A673 (cell line): Measurements from ENCODE around the gene HPSE2. TPM values are rescaled to one million over a fixed set of nuclear protein-coding genes. Genes with fewer than 3 reads are reported as not detected.

Source experiments
- BruUV-seq: library from RNA; stranded (reverse); fragments of 400-500 nt; replicated peaks from 2 replicates; lab custom pipeline; 2021; lab: Mats Ljungman, UMichigan
- CTCF ChIA-PET: fragments of 300-600 bp; sonication (Branson Sonifier 250); formaldehyde crosslinking; loops from one replicate; lab custom pipeline; 2022; ENCODE audit warnings: antibody characterized with exemption; lab: Charles Lee
- POLR2A ChIA-PET: fragments of 300-600 bp; sonication (Branson Sonifier 250); formaldehyde crosslinking; loops from one replicate; lab custom pipeline; 2022; ENCODE audit warnings: antibody characterized with exemption; ENCODE audit not compliant: low non-redundant PET; lab: Charles Lee
- DNase-seq: peaks from one replicate; pipeline ENCODE4 v3.0.0-alpha.2; 2015; ENCODE audit warnings: low spot score
- H3K27ac ChIP-seq: fragments of 200-600 bp; sonication (generic); 2 replicates; pipeline ENCODE4 v1.5.1; 2016; ENCODE audit warnings: mixed run types, low read depth, mild to moderate bottlenecking, mixed read lengths, antibody characterized with exemption, low read length; ENCODE audit not compliant: poor library complexity, severe bottlenecking
- H3K27me3 ChIP-seq: fragments of 200-600 bp; sonication (generic); replicated peaks from 2 replicates; pipeline ENCODE4 v1.6.1; 2017; ENCODE audit warnings: mixed run types, low read depth, mild to moderate bottlenecking, mixed read lengths, antibody characterized with exemption, low read length; ENCODE audit not compliant: insufficient read depth, poor library complexity
- H3K36me3 ChIP-seq: fragments of 200-600 bp; sonication (generic); 2 replicates; pipeline ENCODE4 v1.6.1; 2016; ENCODE audit warnings: mixed run types, mild to moderate bottlenecking, mixed read lengths, antibody characterized with exemption, low read length; ENCODE audit not compliant: insufficient read depth, poor library complexity, severe bottlenecking
- H3K4me1 ChIP-seq: fragments of 200-600 bp; sonication (generic); 2 replicates; pipeline ENCODE4 v1.6.1; 2017; ENCODE audit warnings: mixed run types, mild to moderate bottlenecking, mixed read lengths, antibody characterized with exemption, low read length; ENCODE audit not compliant: insufficient read depth, poor library complexity, severe bottlenecking
- H3K4me3 ChIP-seq: fragments of 200-600 bp; sonication (generic); 2 replicates; pipeline ENCODE4 v1.5.1; 2016; ENCODE audit warnings: low read depth, mixed run types, mild to moderate bottlenecking, mixed read lengths, low read length; ENCODE audit not compliant: poor library complexity, severe bottlenecking
- H3K9me3 ChIP-seq: fragments of 200-600 bp; sonication (generic); 2 replicates; pipeline ENCODE4 v1.6.1; 2016; ENCODE audit warnings: mixed run types, low read depth, mild to moderate bottlenecking, mixed read lengths, antibody characterized with exemption, low read length; ENCODE audit not compliant: poor library complexity, severe bottlenecking
- EZH2 ChIP-seq: fragments of 200-600 bp; sonication (generic); IDR thresholded peaks from 2 replicates; pipeline ENCODE4 v1.6.1; 2017; ENCODE audit warnings: borderline replicate concordance, low read depth, mild to moderate bottlenecking, mixed read lengths, antibody characterized with exemption, low read length; ENCODE audit not compliant: poor library complexity, severe bottlenecking
- intact Hi-C: fragments of 100-400 bp; cut with micrococcal nuclease; formaldehyde crosslinking; loops from one replicate; pipeline ENCODE4 v1.10.0; 2022; ENCODE audit not compliant: unreplicated experiment
- total RNA-seq: library from RNA; stranded (reverse); gene quantifications from 2 replicates; pipeline ENCODE4 v1.2.3, GENCODE V29; 2021
- TF ChIP-seq, protein P1 (sequence below): fragments of 300-800, 200-600 bp; sonication (generic); conservative IDR thresholded peaks from 2 replicates; pipeline ENCODE4 v1.5.1; 2017; ENCODE audit warnings: low read depth, mild to moderate bottlenecking, antibody characterized with exemption, low read length, moderate library complexity, mixed read lengths

Gene HPSE2
- total RNA-seq, 1 experiment from 2014 or later: not detected

DNA sequence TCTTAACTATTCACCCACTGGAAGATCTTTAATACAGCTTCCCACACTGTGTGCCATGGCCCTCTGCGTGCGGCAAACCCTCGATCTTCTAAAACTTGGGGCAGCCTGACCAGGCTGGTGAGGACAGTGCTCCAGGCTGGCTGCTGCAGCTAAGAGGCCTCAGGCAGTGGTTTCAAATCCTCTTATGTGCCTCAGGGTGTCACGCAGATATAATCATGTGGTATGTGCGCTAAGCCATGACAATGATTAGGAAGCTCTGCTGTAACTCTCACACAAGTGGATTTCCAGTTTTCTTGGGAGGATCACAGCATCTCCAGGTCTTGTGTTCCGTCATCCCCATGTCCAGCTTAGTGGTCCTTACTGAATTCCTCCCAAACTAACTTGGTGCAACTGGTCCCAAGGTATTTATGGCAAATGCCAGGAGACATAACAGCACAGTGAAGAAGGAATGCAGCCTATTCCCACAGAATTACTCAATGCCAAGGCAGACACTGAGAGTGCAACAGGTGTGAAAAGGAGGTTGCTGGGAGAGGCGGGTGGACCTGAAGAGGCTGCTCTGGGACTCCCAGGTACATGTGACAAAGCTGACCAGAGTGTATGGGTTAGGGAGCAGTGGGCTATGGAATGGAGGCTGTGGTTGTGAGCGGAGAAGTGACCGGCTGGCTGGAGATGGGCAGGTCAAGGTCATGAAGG, 791.2 kb downstream of the HPSE2 start:
- TSS peak; percentile 18 for BruUV-seq
- ChIA-PET CTCF (no interaction called here), POLR2A (no interaction called here)
- no peaks in the 10 kb centered on the region for H3K4me1 ChIP-seq
- H3K36me3 ChIP-seq: peaks cover 8% of the 10 kb centered on the region
- TF ChIP-seq, protein P1, sequence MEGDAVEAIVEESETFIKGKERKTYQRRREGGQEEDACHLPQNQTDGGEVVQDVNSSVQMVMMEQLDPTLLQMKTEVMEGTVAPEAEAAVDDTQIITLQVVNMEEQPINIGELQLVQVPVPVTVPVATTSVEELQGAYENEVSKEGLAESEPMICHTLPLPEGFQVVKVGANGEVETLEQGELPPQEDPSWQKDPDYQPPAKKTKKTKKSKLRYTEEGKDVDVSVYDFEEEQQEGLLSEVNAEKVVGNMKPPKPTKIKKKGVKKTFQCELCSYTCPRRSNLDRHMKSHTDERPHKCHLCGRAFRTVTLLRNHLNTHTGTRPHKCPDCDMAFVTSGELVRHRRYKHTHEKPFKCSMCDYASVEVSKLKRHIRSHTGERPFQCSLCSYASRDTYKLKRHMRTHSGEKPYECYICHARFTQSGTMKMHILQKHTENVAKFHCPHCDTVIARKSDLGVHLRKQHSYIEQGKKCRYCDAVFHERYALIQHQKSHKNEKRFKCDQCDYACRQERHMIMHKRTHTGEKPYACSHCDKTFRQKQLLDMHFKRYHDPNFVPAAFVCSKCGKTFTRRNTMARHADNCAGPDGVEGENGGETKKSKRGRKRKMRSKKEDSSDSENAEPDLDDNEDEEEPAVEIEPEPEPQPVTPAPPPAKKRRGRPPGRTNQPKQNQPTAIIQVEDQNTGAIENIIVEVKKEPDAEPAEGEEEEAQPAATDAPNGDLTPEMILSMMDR: no peak
- intact Hi-C loops: no loop called here
- H3K4me3 ChIP-seq: no peak overlapping the region
- DNase-seq: no peak
- H3K27me3 ChIP-seq: no peaks in the 10 kb centered on the region
- no peaks in the 10 kb centered on the region for H3K9me3 ChIP-seq
- no peak overlapping the region for H3K27ac ChIP-seq

DNA sequence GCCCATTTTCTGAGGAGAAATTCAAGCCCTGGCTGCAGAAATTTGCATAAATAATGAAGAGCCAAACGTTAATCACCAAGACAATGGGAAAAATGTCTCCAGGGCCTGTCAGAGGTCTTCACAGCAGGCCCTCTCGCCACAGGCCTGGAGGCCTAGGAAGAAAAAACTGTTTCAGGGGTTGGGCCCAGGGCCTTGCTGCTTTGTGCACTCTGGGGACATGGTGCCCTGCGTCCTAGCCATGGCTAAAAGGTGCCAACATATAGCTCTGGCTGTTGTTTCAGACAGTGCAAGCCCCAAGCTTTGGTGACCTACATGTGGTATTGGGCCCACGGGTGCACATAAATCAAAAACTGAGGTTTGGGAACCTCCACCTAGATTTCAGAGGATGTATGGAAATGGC, 796.9 kb downstream of the HPSE2 start:
- Histone ChIP-seq H3K4me3 (no peak overlapping the region), H3K27me3 (no peaks in the 10 kb centered on the region), H3K4me1 (no peaks in the 10 kb centered on the region), H3K27ac (no peak overlapping the region), H3K36me3 (no peaks in the 10 kb centered on the region), H3K9me3 (no peaks in the 10 kb centered on the region)
- BruUV-seq: no TSS peak
- CTCF ChIA-PET: no interaction called here
- intact Hi-C loops: no loop called here
- no peak for TF ChIP-seq EZH2
- TF ChIP-seq, protein P1: no peak
- POLR2A ChIA-PET: no interaction called here
- DNase-seq: no peak

DNA sequence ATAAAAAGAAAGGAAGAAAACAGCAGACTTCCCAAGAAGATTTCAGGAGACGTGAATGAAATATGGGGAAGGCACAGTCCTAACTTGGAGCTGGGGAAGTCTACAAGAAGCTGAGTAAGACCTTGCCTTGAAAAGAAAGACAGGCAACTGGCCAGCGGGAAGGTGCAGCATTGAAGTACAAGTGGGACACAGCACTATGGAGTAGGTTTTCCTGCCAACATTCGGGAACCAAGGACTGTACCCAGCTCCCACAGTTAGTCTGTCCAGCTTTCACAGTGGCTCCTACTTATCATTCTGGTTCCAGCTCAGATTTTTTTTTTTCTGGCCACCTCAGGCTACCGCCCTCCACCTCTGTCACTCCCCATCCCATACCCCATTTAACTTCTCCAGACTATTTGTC, 798.9 kb downstream of the HPSE2 start:
- ChIA-PET CTCF (no interaction called here), POLR2A (no interaction called here)
- intact Hi-C loops: no loop called here
- Histone ChIP-seq H3K9me3 (peaks cover 4% of the 10 kb centered on the region), H3K4me1 (no peaks in the 10 kb centered on the region), H3K4me3 (no peak overlapping the region), H3K27ac (no peak overlapping the region), H3K27me3 (no peaks in the 10 kb centered on the region), H3K36me3 (peaks cover 7% of the 10 kb centered on the region)
- TF ChIP-seq EZH2: no peak
- TF ChIP-seq, protein P1: no peak
- no TSS peak for BruUV-seq
- no peak for DNase-seq
